Mammary microvascular endothelial cell (primary cell): Measurements from ENCODE around the gene NUAK1. TPM values are rescaled to one million over a fixed set of nuclear protein-coding genes. Genes with fewer than 3 reads are reported as not detected.

ENCODE experiments used
- total RNA-seq: library from RNA; depleted of rRNA; stranded (reverse); fragments of >200 nt; gene quantifications from 2 replicates; pipeline ENCODE4 v1.2.3, GENCODE V29; 2015

The NUAK1 gene
- total RNA-seq: 60.5 and 61.3 TPM in 2 replicates

GRCh38 chr12:106138633-106139421, at the start of gene NUAK1:
NUAK1 (minus strand) TSS chr12:106138954; CDS start chr12:106138653, 301 bp downstream.

Other genes starting within 250 kb of the NUAK1 start
- gene CKAP4, start 109.1 kb upstream of the NUAK1 start, total RNA-seq: 158 and 168 TPM in 2 replicates
- 9.2 and 9.4 TPM in 2 replicates for gene TCP11L2, start 163.8 kb upstream of the NUAK1 start, total RNA-seq
- 11.9 and 18.1 TPM in 2 replicates for gene POLR3B, start 218.8 kb upstream of the NUAK1 start, total RNA-seq